Bronchial epithelial cell (primary cell): ENCODE results near the gene VWA8. TPM values are rescaled to one million over a fixed set of nuclear protein-coding genes. Genes with fewer than 3 reads are reported as not detected.

Experiments
- DNase-seq: peaks from one replicate; pipeline ENCODE4 v3.0.0-alpha.2; 2010; ENCODE audit warnings: low read depth
- FAIRE-seq: peaks from 2 replicates; lab custom pipeline; 2011; peaks lifted over from hg19 to GRCh38; lab: Jason Lieb, UNC
- H3K27me3 ChIP-seq: 2 replicates; pipeline ENCODE4 v1.5.1; 2011; ENCODE audit warnings: low read length; ENCODE audit not compliant: control insufficient read depth, insufficient read depth
- H3K36me3 ChIP-seq: 2 replicates; pipeline ENCODE4 v1.5.1; 2011; ENCODE audit warnings: low read length; ENCODE audit not compliant: control insufficient read depth, insufficient read depth
- H3K4me3 ChIP-seq: 2 replicates; pipeline ENCODE4 v1.5.1; 2011; ENCODE audit warnings: mild to moderate bottlenecking, low read depth, low read length, control low read depth
- total RNA-seq: library from RNA; depleted of rRNA; stranded (reverse); fragments of >200 nt; gene quantifications from 2 replicates; pipeline ENCODE4 v1.2.1, GENCODE V29; 2014
- TF ChIP-seq, protein P1 (sequence below): IDR thresholded peaks from 2 replicates; pipeline ENCODE4 v1.5.1; 2011; ENCODE audit warnings: mild to moderate bottlenecking, moderate library complexity, low read length, control low read depth, inconsistent platforms; ENCODE audit not compliant: insufficient read depth, severe bottlenecking

Gene VWA8
- total RNA-seq, 1 donor from 2014 or later, result 17.1 TPM

DNA sequence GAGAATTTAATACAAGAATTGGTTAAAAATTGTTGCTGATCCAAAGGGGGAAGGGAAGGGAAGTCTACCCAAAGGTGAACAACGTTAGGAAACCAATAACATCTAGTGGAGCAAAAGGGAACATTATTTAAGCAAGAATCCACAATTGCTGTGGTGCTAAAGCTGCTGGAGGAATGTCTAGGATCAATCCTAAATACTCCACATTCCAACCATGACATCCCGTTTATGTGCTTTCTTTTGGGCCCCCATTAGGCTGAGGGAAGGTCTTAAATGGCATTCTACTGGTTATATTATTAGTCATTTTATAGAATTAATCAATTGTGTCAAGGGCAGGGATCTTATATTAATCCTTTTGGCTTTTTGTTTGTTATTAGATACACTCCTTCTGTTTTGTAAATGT is 39.9 kb upstream of the VWA8 start:
- Histone ChIP-seq H3K4me3 (no peak overlapping the region), H3K36me3 (no peaks in the 10 kb centered on the region), H3K27me3 (no peaks in the 10 kb centered on the region)
- TF ChIP-seq, protein P1, sequence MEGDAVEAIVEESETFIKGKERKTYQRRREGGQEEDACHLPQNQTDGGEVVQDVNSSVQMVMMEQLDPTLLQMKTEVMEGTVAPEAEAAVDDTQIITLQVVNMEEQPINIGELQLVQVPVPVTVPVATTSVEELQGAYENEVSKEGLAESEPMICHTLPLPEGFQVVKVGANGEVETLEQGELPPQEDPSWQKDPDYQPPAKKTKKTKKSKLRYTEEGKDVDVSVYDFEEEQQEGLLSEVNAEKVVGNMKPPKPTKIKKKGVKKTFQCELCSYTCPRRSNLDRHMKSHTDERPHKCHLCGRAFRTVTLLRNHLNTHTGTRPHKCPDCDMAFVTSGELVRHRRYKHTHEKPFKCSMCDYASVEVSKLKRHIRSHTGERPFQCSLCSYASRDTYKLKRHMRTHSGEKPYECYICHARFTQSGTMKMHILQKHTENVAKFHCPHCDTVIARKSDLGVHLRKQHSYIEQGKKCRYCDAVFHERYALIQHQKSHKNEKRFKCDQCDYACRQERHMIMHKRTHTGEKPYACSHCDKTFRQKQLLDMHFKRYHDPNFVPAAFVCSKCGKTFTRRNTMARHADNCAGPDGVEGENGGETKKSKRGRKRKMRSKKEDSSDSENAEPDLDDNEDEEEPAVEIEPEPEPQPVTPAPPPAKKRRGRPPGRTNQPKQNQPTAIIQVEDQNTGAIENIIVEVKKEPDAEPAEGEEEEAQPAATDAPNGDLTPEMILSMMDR, result no peak
- no peak for FAIRE-seq
- no peak for DNase-seq

DNA sequence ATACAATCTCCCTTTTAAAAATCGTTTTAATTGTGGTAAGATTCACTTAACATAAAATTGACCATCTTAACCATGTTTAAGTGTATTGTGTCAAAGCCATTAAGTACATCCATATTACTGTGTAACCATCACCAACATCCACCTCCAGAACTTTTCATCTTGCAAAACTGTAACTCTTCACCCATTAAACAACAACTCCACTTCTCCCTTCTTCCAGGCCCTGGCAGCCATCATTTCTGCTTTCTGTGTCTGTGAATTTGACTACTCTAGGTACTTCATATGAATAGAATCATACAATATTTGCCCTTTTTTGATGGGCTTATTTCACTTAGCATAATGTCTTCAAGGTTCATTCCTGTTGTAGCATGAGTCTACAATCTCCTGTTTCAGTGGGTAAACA is 36.5 kb upstream of the VWA8 start:
- TF ChIP-seq, protein P1, result no peak

DNA sequence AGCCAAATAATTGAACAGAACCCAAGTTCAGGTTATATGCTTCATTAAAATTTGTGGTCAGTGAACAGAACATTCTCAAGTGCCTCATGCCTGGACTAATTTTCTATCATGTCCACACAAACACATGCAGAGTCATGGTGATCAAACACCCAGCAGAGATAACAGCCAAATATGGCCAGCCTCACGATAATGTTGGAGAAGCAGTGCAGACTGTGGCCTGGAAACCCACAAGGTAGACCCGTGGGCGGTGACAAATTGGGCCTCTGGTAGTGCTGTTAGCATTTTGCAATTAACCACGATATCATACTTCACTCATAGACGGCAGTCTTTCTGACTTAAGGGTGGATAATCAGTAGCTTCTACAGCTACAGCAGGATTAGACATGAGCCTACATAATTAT is 35.0 kb upstream of the VWA8 start:
- FAIRE-seq, result no peak
- H3K27me3 ChIP-seq, result no peaks in the 10 kb centered on the region
- peak; percentile 92 for DNase-seq
- TF ChIP-seq, protein P1, result no peak
- no peaks in the 10 kb centered on the region for H3K36me3 ChIP-seq
- H3K4me3 ChIP-seq, result no peak overlapping the region

More for the DNA sequence above, 36.5 kb upstream of the VWA8 start:
- H3K36me3 ChIP-seq, result no peaks in the 10 kb centered on the region
- no peak overlapping the region for H3K4me3 ChIP-seq
- DNase-seq (no peak), FAIRE-seq (no peak)
- no peaks in the 10 kb centered on the region for H3K27me3 ChIP-seq

DNA sequence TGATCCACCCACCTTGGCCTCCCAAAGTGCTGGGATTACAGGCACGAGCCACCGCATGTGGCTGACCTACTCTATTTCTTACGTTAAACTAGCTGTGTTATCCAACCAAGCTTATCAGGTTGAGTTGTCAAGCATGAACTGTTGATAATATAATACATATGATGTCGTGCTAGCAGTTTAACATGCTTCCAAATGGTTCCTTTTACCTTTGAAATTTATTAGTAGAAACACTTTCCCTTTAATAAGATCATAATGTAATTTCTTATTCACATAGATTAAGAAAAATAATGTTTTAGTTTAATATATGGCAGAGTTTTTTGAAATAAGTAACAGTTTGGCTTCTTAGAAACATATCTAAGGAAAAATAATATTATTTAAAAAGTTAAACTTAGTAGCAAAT is 34.4 kb upstream of the VWA8 start:
- TF ChIP-seq, protein P1, result no peak
- no peak for DNase-seq
- Histone ChIP-seq H3K27me3 (no peaks in the 10 kb centered on the region), H3K36me3 (no peaks in the 10 kb centered on the region), H3K4me3 (no peak overlapping the region)
- no peak for FAIRE-seq

DNA sequence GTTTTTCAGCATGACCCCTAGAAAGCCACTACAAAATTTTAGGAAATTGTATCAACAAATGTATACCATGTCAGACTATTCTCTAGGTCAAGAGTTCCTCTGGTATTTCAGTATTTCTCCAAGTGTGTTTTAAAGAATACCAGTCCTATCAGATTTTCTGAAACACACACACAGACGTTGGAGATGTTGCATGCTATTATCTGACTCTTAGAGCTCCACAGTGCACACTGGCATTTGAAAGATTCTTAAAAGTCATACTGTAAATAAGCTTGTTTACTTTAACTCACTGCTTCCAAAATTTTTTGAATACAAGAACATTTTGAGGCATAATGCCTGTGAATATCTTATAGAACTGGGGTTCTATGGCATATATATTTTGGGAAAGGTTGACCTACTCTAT is 33.8 kb upstream of the VWA8 start:
- FAIRE-seq, result no peak

DNA sequence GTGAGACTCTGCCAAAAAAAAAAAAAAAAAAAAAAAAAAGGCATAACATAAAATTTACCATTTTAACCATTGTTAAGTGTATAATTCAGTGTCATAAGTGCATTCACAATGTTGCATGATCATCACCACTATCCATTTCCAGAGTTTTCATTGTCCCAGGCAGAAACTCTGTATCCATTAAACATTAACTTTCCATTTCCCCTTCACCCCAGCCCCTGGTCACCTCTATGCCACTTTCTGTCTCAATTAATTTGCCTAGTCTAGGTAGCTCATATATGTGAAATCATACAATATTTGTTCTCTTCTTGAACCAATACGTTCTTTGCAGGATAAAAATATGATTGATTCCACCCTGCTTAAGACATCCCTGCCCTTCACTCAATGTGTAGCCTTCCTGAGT is 31.0 kb upstream of the VWA8 start:
- Histone ChIP-seq H3K4me3 (no peak overlapping the region), H3K36me3 (no peaks in the 10 kb centered on the region), H3K27me3 (no peaks in the 10 kb centered on the region)
- no peak for FAIRE-seq
- TF ChIP-seq, protein P1, result no peak
- DNase-seq, result no peak

More for the DNA sequence above, 33.8 kb upstream of the VWA8 start:
- Histone ChIP-seq H3K4me3 (no peak overlapping the region), H3K36me3 (no peaks in the 10 kb centered on the region), H3K27me3 (no peaks in the 10 kb centered on the region)
- no peak for DNase-seq
- TF ChIP-seq, protein P1, result no peak
